Measurements from ENCODE around the gene OPA3.
A peak's percentile ranks its signal among the peaks of the same experiment; 100 is the strongest.

OPA3 gene

GRCh38 chr19:45500918-45501729, 83.5 kb downstream of the OPA3 start:
- DNase-seq, result no peak

DNA sequence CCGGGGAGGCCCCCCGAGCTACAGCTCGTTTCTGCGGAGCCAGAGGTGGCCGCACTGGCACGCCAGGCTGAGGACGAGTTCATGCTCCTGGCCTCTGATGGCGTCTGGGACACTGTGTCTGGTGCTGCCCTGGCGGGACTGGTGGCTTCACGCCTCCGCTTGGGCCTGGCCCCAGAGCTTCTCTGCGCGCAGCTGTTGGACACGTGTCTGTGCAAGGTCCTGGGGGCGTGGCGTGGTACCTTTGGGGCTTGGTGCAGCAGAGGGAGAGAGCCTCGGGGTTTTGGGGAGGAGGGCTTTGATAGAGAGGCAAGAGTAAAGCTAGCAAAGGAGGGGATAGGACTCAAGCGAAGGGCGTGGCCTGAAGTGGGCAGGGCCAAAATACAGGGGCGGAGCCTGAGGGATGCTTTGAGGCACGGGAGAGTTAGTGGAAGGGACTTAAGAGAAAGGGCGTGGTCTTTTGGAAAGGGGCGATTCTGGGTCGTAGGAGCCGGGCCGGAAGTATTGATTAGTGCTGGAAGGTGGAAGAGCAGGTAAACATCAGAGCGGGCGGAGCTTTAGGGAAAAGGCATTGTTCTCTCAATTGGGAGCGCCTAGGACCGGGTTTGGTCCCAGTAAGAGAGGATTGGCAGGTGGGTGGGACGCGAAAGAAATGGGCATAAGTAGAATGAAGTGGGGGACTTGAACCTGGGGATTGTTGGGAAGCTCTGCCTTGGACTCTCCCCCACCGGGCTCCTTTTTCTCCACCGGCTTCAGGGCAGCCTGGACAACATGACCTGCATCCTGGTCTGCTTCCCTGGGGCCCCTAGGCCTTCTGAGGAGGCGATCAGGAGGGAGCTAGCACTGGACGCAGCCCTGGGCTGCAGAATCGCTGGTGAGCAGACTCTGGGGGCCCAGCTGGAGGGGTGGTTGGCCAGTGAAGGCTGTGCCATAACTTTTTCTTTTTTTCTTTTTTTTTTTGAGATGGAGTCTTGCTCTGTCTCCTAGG, 85.1 kb downstream of the OPA3 start:
- peak; percentile 83 for DNase-seq

GRCh38 chr19:45498411-45499195, 86.0 kb downstream of the OPA3 start, which contains the start of gene PPM1N:
Gene PPM1N, plus strand, starts transcription at chr19:45498443. Its CDS starts 30 bp downstream, at chr19:45498473.
- DNase-seq, result peak; percentile 77

- no peak for DNase-seq
Observed at GRCh38 chr19:45497791-45498190, 86.8 kb downstream of the OPA3 start.

- DNase-seq, result no peak
Observed at GRCh38 chr19:45496349-45496953, 88.2 kb downstream of the OPA3 start.

DNA sequence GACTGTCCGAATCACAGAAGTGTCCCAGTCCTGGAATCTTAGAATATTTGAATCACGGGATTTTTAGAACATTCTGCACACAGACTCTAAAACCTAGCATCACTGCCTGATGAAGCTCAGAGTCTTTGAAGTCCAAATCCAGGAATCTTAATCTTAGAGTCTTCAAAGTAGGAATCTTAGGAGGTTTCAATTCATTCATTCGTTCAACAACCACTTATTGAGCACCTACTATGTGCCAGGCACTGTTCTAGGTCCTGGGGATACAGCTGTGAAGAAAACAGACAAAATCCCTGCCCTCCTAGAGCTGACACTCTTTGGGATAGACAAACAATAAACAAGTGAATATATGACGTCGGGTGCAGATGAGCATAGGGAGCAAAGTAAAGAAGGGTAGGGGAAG, 89.4 kb downstream of the OPA3 start:
- no peak for DNase-seq

DNA sequence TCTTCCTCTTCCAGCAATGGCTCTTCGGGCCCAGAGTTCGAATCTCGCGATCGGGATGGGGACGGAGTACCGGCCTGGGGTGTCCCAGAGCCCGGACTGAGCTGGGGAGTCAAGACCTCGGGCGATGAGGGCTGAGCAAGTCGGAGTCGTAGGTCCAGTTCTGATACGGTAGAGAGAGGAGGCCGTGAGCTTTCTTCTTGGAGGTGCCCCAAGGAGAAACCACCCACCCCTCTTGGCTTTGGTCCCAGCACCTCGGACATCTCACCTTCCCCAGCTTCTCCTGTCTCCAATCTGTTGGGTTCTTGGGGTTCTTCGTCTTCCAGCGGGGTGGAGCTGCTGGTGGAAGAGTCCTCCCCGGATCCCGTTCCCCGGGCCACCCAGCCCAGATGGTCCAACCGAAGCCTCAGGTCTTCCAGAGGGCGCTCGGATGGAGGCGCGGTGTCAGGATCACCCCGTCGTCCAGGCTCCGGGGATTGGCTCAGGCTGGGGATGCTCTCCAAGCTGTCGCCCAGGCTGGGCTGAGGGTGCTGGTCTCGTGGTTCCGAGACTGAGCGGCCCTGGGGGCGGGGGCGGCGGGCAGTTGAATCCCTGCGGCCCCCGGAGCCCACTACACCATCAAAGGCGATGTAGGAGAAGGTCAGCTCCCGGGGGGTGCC, 90.2 kb downstream of the OPA3 start:
- DNase-seq, result no peak

DNA sequence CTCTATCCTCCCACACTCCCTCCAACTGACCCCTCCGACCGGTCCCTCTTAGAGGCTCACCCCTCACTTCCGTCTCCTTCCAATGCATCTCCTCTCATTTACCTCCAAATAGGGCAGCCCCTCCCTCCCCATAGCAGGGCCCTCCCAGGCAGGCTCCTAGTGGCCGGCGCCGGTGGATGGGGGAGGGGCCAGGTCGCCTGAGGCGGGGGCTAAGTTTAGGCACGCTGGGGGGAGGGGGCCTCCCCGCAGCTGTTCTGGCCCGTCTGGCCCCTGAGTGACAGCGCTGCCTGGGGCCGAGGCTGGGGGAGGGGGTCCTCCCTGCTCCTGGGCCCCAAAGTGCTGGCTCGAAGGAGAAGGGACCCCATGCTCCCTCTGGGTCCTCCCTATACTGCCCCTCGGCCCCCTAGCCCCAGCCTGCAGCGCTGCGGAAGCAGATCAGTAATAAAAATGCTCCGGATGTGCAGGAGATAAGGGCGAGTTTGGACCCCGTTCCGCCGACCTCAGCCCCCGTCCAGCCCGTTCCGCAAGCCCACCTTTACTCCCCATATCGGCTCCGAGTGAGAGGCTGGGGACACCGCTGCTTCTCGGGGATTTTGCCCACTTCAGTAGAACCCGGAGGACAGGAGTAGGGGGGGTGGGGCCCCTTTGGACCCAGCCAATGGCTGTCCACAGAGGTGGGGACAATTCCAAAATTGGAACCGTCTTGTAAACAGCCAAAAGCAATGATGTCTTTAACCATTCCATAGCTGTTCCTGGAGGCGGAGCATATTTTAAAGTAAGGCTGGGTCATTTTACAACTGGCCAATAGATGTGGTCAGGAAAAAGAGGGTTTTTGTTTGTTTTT, 91.8 kb downstream of the OPA3 start:
- DNase-seq, result no peak

DNA sequence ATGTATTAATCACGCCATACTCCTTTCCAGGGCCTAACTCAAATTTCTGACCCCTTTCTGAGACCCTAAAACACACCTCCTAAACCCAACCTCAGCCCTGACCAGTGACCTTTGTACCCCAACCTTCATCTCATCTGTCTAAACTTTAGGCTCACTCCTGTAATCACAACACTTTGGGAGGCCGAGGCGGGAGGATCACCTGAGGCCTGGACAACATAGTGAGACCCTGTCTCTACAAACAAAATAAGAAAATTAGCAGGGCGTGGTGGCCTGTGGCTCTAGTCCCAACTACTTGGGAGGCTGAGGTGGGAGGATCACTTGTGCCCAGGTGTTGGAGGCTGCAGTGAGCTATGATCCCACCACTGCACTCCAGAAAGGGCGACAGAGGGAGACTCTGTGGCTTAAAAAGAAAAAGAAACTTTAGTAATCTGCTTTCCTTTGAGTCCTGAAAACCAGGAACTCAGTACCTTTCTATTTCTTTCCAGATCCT, 92.4 kb downstream of the OPA3 start:
- DNase-seq, result no peak

GRCh38 chr19:45489216-45489855, 95.3 kb downstream of the OPA3 start:
- no peak for DNase-seq

DNA sequence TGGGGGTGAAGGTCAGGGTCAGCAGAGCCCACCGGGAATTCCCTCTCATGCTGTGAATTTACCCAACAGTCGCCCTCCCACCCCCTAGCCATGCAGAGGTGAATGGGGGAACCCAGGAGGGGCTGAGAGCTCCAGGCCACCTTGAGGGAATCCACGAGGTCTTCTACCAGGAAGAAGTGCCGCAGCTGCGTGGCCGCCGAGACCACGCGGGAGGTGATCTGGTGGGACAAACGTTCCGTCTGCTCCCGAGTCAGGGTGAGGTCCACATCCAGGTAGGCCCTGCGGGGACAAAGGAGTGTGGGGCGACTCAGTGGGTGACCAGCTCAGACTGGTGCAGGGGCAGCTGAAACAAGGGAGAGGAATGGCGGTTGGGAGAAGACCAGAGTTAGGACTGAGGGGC, 95.9 kb downstream of the OPA3 start:
- no peak for DNase-seq

- peak; percentile 99 for DNase-seq
Observed at GRCh38 chr19:45485305-45486077, 99.1 kb downstream of the OPA3 start.

GRCh38 chr19:45484273-45484945, 100.2 kb downstream of the OPA3 start:
- no peak for DNase-seq

DNA sequence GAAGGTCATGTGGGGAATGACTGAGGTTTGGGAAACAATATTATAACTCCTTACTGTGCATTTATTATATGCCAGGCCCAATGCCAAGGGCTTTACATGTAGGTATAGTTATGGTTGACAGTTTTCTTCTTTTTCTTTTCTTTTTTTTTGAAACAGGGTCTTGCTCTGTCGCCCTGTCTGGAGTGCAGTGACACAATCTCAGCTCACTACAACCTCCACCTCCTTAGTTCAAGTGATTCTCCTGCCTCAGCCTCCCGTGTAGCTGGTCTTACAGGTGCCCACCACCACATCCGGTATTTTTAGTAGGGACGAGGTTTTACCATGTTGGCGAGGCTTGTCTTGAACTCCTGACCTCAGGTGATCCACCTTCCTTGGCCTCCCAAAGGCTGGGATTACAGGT, 101.6 kb downstream of the OPA3 start:
- DNase-seq, result no peak

- DNase-seq, result peak; percentile 94
Observed at GRCh38 chr19:45478454-45479238, 106.0 kb downstream of the OPA3 start.

- DNase-seq, result no peak
Observed at GRCh38 chr19:45477713-45478453, 106.7 kb downstream of the OPA3 start.

Data from activated CD4-positive, alpha-beta T cell treated with anti-CD3 and anti-CD28 coated beads, Interleukin-10, Interleukin-2, amounts not matched to agents 100 ng/mL and 50 ng/mL, durations not matched to agents 16 hours and 8 hours (primary cell).